ENCODE data around the gene NASP.
"Not testable (repeated sequence)": the region's sequence is repeated elsewhere in the genome, so short reads cannot be mapped to it uniquely, and the experiment has no call there.

The NASP gene

DNA sequence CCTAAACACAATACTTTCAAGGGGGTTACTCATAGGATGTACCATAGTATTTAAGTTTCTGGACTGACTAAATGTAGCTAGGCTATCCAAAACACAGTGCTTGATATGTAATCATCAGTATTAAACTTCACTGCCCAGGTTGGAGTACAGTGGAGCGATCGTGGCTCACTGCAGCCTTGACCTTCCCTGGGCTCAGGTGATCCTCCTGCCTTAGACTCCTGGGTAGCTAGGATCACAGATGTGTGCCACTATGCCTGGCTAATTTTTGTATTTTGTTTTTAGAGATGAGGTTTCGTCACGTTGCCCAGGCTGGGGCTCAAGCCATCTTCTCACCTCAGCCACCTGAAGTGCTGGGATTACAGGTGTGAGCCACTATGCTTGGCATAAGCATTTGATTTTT, 10.6 kb downstream of the NASP start:
- no peak overlapping the region for H3K4me3 ChIP-seq (ENCODE audit: low read depth in 1 of 2, low read length in 2 of 2)
- H3K9me3 ChIP-seq (ENCODE audit: control insufficient read depth in 1 of 2, low read length in 2 of 2), result no peaks in the 10 kb centered on the region
- no peaks in the 10 kb centered on the region for H3K27me3 ChIP-seq (ENCODE audit: control insufficient read depth in 1 of 2, insufficient read depth in 2 of 2, low read length in 2 of 2)
- peaks cover 2 to 38% of the 10 kb centered on the region in 2 donors for H3K36me3 ChIP-seq (ENCODE audit: control insufficient read depth in 1 of 2, insufficient read depth in 2 of 2, low read length in 2 of 2)
- no peak overlapping the region for H3K9ac ChIP-seq (ENCODE audit: low read depth in 1 of 2, low read length in 2 of 2)
- H3K4me1 ChIP-seq (ENCODE audit: control insufficient read depth in 1 of 2, insufficient read depth in 2 of 2, low read length in 2 of 2), result no peaks in the 10 kb centered on the region
- no peak overlapping the region for H3K27ac ChIP-seq (ENCODE audit: low read depth, low read length)

DNA sequence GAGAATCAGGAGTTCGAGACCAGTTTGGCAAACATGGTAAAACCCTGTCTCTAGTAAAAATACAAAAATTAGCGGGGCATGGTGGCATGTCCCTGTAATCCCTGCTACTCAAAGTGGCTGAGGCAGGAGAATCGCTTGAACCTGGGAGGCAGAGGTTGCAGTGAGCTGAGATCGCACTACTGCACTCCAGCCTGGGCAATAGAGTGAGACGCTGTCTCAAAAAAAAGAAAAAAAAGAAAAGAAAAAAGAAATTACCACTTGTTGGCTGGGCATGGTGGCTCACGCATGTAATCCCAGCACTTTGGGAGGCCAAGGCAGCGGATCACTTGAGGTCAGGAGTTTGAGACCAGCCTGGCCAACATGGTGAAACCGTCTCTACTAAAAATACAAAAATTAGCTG, 12.9 kb downstream of the NASP start:
- H3K27ac ChIP-seq (ENCODE audit: low read depth, low read length), result not testable (repeated sequence)
- H3K36me3 ChIP-seq (ENCODE audit: control insufficient read depth in 1 of 2, insufficient read depth in 2 of 2, low read length in 2 of 2), result peaks cover 2 to 38% of the 10 kb centered on the region in 2 donors

DNA sequence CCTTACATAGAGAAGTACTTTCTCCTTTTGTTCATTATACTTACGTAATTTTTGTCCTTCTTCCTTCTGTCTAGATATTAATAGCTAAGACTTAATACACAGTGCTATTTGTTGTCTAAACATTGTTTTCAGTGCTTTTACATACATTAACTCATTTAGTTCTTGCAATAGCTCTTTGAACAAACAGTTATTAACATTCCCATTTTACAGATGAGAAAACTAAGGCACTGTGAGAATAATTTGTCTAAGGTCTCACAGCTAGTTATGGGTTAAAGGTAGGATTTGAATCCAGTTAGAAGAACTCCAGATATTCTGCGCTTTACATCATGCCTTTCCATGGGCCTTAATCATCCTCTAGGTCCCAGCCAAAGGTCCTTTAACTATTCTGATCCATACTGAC, 20.4 kb downstream of the NASP start:
- Histone ChIP-seq H3K36me3 (ENCODE audit: control insufficient read depth in 1 of 2, insufficient read depth in 2 of 2, low read length in 2 of 2) (peaks cover 10 to 45% of the 10 kb centered on the region in 2 donors), H3K27ac (ENCODE audit: low read depth, low read length) (no peak overlapping the region), H3K4me1 (ENCODE audit: control insufficient read depth in 1 of 2, insufficient read depth in 2 of 2, low read length in 2 of 2) (peaks cover 0 to 5% of the 10 kb centered on the region in 2 donors), H3K9ac (ENCODE audit: low read depth in 1 of 2, low read length in 2 of 2) (no peak overlapping the region), H3K9me3 (ENCODE audit: control insufficient read depth in 1 of 2, low read length in 2 of 2) (no peaks in the 10 kb centered on the region), H3K27me3 (ENCODE audit: control insufficient read depth in 1 of 2, insufficient read depth in 2 of 2, low read length in 2 of 2) (no peaks in the 10 kb centered on the region), H3K4me3 (ENCODE audit: low read depth in 1 of 2, low read length in 2 of 2) (no peak overlapping the region)

More for the DNA sequence above, 12.9 kb downstream of the NASP start:
- H3K9me3 ChIP-seq (ENCODE audit: control insufficient read depth in 1 of 2, low read length in 2 of 2); H3K9ac ChIP-seq (ENCODE audit: low read depth in 1 of 2, low read length in 2 of 2); H3K4me1 ChIP-seq (ENCODE audit: control insufficient read depth in 1 of 2, insufficient read depth in 2 of 2, low read length in 2 of 2); H3K27me3 ChIP-seq (ENCODE audit: control insufficient read depth in 1 of 2, insufficient read depth in 2 of 2, low read length in 2 of 2); H3K4me3 ChIP-seq (ENCODE audit: low read depth in 1 of 2, low read length in 2 of 2): not testable (repeated sequence)

DNA sequence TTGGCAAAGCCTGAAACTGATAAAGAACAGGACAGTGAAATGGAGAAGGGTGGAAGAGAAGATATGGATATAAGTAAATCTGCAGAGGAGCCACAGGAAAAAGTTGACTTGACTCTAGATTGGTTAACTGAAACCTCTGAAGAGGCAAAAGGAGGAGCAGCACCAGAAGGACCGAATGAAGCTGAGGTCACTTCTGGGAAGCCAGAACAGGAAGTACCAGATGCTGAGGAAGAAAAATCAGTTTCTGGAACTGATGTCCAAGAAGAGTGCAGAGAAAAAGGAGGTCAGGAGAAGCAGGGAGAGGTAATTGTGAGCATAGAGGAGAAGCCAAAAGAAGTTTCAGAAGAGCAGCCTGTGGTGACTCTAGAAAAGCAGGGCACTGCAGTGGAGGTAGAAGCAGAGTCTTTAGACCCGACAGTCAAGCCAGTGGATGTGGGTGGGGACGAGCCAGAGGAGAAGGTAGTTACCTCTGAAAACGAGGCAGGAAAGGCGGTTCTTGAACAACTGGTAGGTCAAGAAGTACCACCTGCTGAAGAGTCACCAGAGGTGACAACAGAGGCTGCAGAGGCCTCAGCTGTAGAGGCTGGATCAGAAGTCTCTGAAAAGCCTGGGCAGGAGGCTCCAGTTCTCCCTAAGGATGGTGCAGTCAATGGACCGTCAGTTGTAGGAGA, 23.7 kb downstream of the NASP start:
- Histone ChIP-seq H3K27me3 (ENCODE audit: control insufficient read depth in 1 of 2, insufficient read depth in 2 of 2, low read length in 2 of 2) (no peaks in the 10 kb centered on the region), H3K36me3 (ENCODE audit: control insufficient read depth in 1 of 2, insufficient read depth in 2 of 2, low read length in 2 of 2) (peaks cover 10 to 57% of the 10 kb centered on the region in 2 donors), H3K27ac (ENCODE audit: low read depth, low read length) (no peak overlapping the region), H3K4me3 (ENCODE audit: low read depth in 1 of 2, low read length in 2 of 2) (no peak overlapping the region), H3K4me1 (ENCODE audit: control insufficient read depth in 1 of 2, insufficient read depth in 2 of 2, low read length in 2 of 2) (no peaks in the 10 kb centered on the region), H3K9me3 (ENCODE audit: control insufficient read depth in 1 of 2, low read length in 2 of 2) (no peaks in the 10 kb centered on the region), H3K9ac (ENCODE audit: low read depth in 1 of 2, low read length in 2 of 2) (no peak overlapping the region)

DNA sequence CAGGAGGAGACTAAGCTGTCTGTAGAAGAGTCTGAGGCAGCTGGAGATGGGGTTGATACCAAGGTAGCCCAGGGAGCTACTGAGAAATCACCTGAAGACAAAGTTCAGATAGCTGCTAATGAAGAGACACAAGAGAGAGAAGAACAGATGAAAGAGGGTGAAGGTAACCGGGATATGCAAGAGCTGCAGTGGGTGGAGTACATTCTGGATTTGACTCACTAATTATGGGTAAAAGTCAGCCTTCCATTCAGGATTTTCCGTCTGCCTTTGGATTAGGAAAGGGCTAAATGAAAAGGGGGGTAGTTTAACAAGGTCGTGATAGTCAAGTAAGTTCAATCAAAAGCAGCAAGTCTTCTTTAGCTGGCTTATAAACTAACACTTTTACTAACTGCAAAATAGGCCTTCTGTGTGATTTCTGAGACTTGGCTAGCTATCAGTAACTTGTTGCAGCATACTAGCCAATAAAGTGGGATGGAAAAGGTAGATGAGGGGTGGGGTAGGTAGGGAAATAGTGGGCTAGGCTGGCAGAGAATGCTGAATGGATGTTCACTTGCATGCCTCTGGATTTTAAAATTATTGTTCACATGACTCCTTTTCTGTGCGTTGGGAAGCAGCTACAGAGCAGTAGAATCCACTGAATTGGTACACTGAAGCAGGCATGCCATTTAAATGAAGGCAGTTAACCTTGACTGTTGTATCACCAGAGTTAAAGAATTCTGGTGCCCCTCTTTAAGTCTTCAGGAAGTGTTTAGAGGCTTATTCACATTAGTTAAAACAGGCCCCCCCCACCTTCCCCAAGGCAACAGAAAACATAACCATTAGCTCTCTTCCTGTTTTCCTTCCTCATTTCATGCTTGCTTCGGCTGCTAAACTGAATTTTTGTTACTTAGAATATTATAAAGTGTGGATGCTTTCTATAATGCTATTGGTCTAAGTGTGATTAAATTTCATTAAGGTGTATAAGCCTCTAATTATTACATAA, 24.6 kb downstream of the NASP start:
- no peaks in the 10 kb centered on the region for H3K4me1 ChIP-seq (ENCODE audit: control insufficient read depth in 1 of 2, insufficient read depth in 2 of 2, low read length in 2 of 2)
- no peaks in the 10 kb centered on the region for H3K9me3 ChIP-seq (ENCODE audit: control insufficient read depth in 1 of 2, low read length in 2 of 2)
- H3K36me3 ChIP-seq (ENCODE audit: control insufficient read depth in 1 of 2, insufficient read depth in 2 of 2, low read length in 2 of 2), result peaks cover 10 to 56% of the 10 kb centered on the region in 2 donors
- H3K27me3 ChIP-seq (ENCODE audit: control insufficient read depth in 1 of 2, insufficient read depth in 2 of 2, low read length in 2 of 2), result no peaks in the 10 kb centered on the region
- no peak overlapping the region for H3K27ac ChIP-seq (ENCODE audit: low read depth, low read length)
- H3K9ac ChIP-seq (ENCODE audit: low read depth in 1 of 2, low read length in 2 of 2), result no peak overlapping the region
- H3K4me3 ChIP-seq (ENCODE audit: low read depth in 1 of 2, low read length in 2 of 2), result no peak overlapping the region

DNA sequence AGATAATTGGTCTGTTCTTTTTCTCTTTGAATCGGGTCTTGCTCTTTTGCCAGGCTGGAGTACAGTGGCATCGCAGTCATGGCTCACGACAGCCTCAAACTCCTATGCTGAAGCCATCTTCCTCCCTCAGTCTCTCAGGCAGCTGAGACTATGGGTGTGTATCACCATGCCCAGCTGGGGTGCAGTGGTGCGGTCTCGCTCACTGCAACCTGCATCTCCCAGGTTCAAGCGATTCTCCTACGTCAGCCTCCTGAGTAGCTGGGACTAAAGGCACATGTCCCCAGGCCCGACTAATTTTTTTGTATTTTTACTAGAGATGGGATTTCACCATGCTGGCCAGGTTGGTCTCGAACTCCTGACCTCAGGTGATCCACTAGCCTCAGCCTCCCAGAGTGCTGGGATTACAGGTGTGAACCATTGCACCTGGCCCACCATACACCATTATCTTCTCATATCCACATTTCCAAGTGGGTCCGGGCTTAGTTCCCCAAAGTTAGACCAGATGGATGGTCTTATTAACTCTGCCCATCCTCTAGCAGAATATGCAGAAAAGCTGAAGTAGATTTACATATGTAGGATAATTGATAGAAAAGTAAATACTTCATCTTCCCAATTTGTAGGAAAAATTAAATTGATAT, 26.9 kb downstream of the NASP start:
- Histone ChIP-seq H3K9ac (ENCODE audit: low read depth in 1 of 2, low read length in 2 of 2) (no peak overlapping the region), H3K36me3 (ENCODE audit: control insufficient read depth in 1 of 2, insufficient read depth in 2 of 2, low read length in 2 of 2) (peaks cover 11 to 62% of the 10 kb centered on the region in 2 donors), H3K27ac (ENCODE audit: low read depth, low read length) (no peak overlapping the region), H3K4me1 (ENCODE audit: control insufficient read depth in 1 of 2, insufficient read depth in 2 of 2, low read length in 2 of 2) (no peaks in the 10 kb centered on the region), H3K4me3 (ENCODE audit: low read depth in 1 of 2, low read length in 2 of 2) (no peak overlapping the region), H3K9me3 (ENCODE audit: control insufficient read depth in 1 of 2, low read length in 2 of 2) (no peaks in the 10 kb centered on the region), H3K27me3 (ENCODE audit: control insufficient read depth in 1 of 2, insufficient read depth in 2 of 2, low read length in 2 of 2) (no peaks in the 10 kb centered on the region)

DNA sequence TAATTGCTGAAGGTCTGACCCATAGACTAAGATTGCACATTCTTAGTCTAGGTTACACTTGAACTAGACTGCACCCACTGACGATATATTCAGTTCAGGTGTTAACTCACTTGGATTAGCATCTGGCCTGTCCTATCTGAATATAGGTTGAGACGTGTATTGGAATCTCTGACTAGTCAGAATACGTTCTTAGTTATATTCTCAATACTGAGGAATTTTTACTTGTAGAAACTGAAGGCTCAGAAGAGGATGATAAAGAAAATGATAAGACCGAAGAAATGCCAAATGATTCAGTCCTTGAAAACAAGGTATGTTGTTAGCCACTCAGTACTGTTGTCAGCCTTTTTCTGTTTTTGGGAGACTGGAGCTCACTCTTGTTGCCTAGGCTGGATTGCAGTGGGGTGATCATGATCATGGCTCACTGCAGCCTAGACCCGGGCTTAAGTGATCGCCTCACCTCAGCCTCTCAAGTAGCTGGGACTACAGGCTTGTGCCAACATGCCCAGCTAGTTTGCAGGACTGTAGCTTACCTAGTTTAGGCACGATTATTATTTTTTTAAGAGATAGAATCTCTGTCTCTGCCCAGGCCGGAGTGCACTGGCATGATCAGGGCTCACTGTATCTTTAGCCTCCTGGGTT, 29.2 kb downstream of the NASP start:
- Histone ChIP-seq H3K27me3 (ENCODE audit: control insufficient read depth in 1 of 2, insufficient read depth in 2 of 2, low read length in 2 of 2) (no peaks in the 10 kb centered on the region), H3K4me3 (ENCODE audit: low read depth in 1 of 2, low read length in 2 of 2) (no peak overlapping the region), H3K27ac (ENCODE audit: low read depth, low read length) (no peak overlapping the region), H3K4me1 (ENCODE audit: control insufficient read depth in 1 of 2, insufficient read depth in 2 of 2, low read length in 2 of 2) (no peaks in the 10 kb centered on the region), H3K9me3 (ENCODE audit: control insufficient read depth in 1 of 2, low read length in 2 of 2) (no peaks in the 10 kb centered on the region), H3K9ac (ENCODE audit: low read depth in 1 of 2, low read length in 2 of 2) (no peak overlapping the region), H3K36me3 (ENCODE audit: control insufficient read depth in 1 of 2, insufficient read depth in 2 of 2, low read length in 2 of 2) (peaks cover 19 to 63% of the 10 kb centered on the region in 2 donors)

DNA sequence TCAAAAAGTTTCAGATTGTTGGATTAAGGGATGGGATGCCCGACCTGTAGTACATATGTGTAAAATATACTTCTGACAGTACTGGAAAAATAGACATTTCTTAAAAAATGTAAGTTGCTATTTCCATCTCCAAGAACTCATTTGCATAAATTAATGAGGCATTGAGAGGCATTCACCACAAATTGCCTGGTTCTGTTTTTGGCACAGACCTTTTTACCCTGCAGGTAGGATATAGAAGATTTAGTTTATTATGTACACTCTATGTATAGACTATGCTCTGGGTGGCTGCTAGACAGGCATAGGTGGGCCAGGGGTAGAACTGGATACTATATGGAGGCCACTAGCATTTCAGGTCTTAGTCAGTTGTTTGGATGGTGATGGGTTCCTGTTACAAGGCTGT, 32.0 kb downstream of the NASP start:
- Histone ChIP-seq H3K9me3 (ENCODE audit: control insufficient read depth in 1 of 2, low read length in 2 of 2) (no peaks in the 10 kb centered on the region), H3K9ac (ENCODE audit: low read depth in 1 of 2, low read length in 2 of 2) (no peak overlapping the region), H3K4me3 (ENCODE audit: low read depth in 1 of 2, low read length in 2 of 2) (no peak overlapping the region), H3K27ac (ENCODE audit: low read depth, low read length) (no peak overlapping the region), H3K4me1 (ENCODE audit: control insufficient read depth in 1 of 2, insufficient read depth in 2 of 2, low read length in 2 of 2) (no peaks in the 10 kb centered on the region), H3K36me3 (ENCODE audit: control insufficient read depth in 1 of 2, insufficient read depth in 2 of 2, low read length in 2 of 2) (peaks cover 19 to 70% of the 10 kb centered on the region in 2 donors), H3K27me3 (ENCODE audit: control insufficient read depth in 1 of 2, insufficient read depth in 2 of 2, low read length in 2 of 2) (no peaks in the 10 kb centered on the region)

DNA sequence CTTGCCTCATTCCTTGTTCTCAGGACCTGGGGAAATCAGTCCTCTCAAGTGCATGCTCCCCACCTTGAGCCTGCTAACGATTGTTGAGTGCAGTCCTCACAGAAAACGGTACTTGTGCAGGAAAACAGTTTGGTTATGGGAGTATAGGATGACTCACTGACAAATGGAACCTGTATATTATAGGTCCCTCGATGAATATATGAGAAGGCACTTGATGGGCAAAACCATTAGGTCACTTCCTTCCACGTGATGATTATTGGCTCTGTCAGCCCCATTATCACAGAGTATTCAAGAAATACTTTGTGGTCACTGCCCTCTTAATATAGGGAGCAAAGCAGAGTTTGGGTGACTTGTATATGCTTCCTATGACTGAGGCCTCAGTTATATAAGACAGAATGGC, 33.8 kb downstream of the NASP start:
- Histone ChIP-seq H3K9ac (ENCODE audit: low read depth in 1 of 2, low read length in 2 of 2) (no peak overlapping the region), H3K4me3 (ENCODE audit: low read depth in 1 of 2, low read length in 2 of 2) (no peak overlapping the region), H3K36me3 (ENCODE audit: control insufficient read depth in 1 of 2, insufficient read depth in 2 of 2, low read length in 2 of 2) (peaks cover 25 to 64% of the 10 kb centered on the region in 2 donors), H3K27ac (ENCODE audit: low read depth, low read length) (no peak overlapping the region), H3K4me1 (ENCODE audit: control insufficient read depth in 1 of 2, insufficient read depth in 2 of 2, low read length in 2 of 2) (peaks cover 0 to 8% of the 10 kb centered on the region in 2 donors), H3K27me3 (ENCODE audit: control insufficient read depth in 1 of 2, insufficient read depth in 2 of 2, low read length in 2 of 2) (no peaks in the 10 kb centered on the region), H3K9me3 (ENCODE audit: control insufficient read depth in 1 of 2, low read length in 2 of 2) (no peaks in the 10 kb centered on the region)
